SH-SY5Y (cell line): ENCODE measurements around the gene SLC9A1.

ENCODE experiments used
- GATA2 ChIP-seq: IDR thresholded peaks from 2 replicates; pipeline ENCODE4 v1.6.1; 2011; ENCODE audit warnings: mild to moderate bottlenecking, low read depth, low read length
- GATA3 ChIP-seq: IDR thresholded peaks from 2 replicates; pipeline ENCODE4 v1.6.1; 2011; ENCODE audit warnings: low read depth, mild to moderate bottlenecking, low read length, moderate library complexity

SLC9A1 gene

GRCh38 chr1:27092888-27093287 lies 62.0 kb downstream of the SLC9A1 start:
- TF ChIP-seq GATA3 (no peak), GATA2 (no peak)

GRCh38 chr1:27090911-27091310 lies 64.0 kb downstream of the SLC9A1 start:
- TF ChIP-seq GATA2, result no peak

GRCh38 chr1:27087371-27088220 lies 67.3 kb downstream of the SLC9A1 start:
- no peak for TF ChIP-seq GATA3
- no peak for TF ChIP-seq GATA2

- TF ChIP-seq GATA2 (no peak), GATA3 (no peak)
Observed at GRCh38 chr1:27086628-27087027, 68.3 kb downstream of the SLC9A1 start.

GRCh38 chr1:27086026-27086425 lies 68.9 kb downstream of the SLC9A1 start:
- TF ChIP-seq GATA3 (no peak), GATA2 (no peak)

- TF ChIP-seq GATA3 (no peak), GATA2 (no peak)
Observed at GRCh38 chr1:27084107-27084506, 70.8 kb downstream of the SLC9A1 start.

- TF ChIP-seq GATA3, result no peak
- TF ChIP-seq GATA2, result no peak
Observed at GRCh38 chr1:27077968-27078367, 77.0 kb downstream of the SLC9A1 start.

- TF ChIP-seq GATA3, result no peak
- TF ChIP-seq GATA2, result no peak
Observed at GRCh38 chr1:27076803-27077202, 78.1 kb downstream of the SLC9A1 start.

- TF ChIP-seq GATA3 (no peak), GATA2 (no peak)
Observed at GRCh38 chr1:27074175-27074780, 80.6 kb downstream of the SLC9A1 start.

- TF ChIP-seq GATA2, result no peak
- TF ChIP-seq GATA3, result no peak
Observed at GRCh38 chr1:27071049-27071416, 83.9 kb downstream of the SLC9A1 start.

- TF ChIP-seq GATA3 (no peak), GATA2 (no peak)
Observed at GRCh38 chr1:27070390-27071048, 84.4 kb downstream of the SLC9A1 start.

GRCh38 chr1:27068922-27069321 lies 86.0 kb downstream of the SLC9A1 start:
- TF ChIP-seq GATA2, result no peak

GRCh38 chr1:27065999-27066630 lies 88.8 kb downstream of the SLC9A1 start:
- TF ChIP-seq GATA2 (no peak), GATA3 (no peak)

- TF ChIP-seq GATA3, result no peak
- no peak for TF ChIP-seq GATA2
Observed at GRCh38 chr1:27060891-27061290, 94.0 kb downstream of the SLC9A1 start.

- TF ChIP-seq GATA3 (no peak), GATA2 (no peak)
Observed at GRCh38 chr1:27058966-27059669, 95.8 kb downstream of the SLC9A1 start.
